ENCODE data around the gene S100A13. TPM values are rescaled to one million over a fixed set of nuclear protein-coding genes. Genes with fewer than 3 reads are reported as not detected.

Gene S100A13
- polyA plus RNA-seq, 1 experiment = 313 TPM

DNA sequence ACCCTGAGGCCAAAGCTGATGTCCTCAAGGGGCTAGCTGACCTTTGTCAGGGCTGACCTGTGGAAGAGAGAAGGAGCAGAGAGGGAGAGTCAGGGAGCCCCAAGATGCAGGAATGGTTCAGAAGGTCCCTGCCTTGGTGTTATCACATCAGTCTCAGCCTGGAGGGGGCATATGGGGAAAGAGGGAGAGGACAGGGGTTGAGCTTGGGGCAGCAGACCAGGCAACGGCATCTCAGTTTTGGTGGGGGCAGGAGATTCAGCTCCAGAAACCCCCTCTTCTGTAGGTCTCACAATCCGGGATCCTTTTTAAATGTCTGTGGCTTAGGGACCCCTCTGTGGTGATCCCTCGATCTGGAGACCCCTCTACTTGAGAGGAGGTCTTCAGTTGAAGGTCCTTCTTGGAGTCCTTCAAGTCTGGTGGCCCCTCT lies 815 bp downstream of the S100A13 start:
- H3K27me3 ChIP-seq (ENCODE audit: control insufficient read depth, insufficient read depth, low read length) = no peaks in the 10 kb centered on the region
- H3K4me3 ChIP-seq (ENCODE audit: low read depth, low read length) = peak overlapping the region; percentile 57
- no peak for TF ChIP-seq CTCF (IDR thresholded peaks at IDR 0.05; ENCODE audit: insufficient read depth, low read depth, low read length)
- H3K36me3 ChIP-seq (ENCODE audit: control insufficient read depth, insufficient read depth, low read length) = peaks cover 10% of the 10 kb centered on the region
- ChIA-PET CTCF (interaction anchor here (1.0 to 9.0 kb wide), 12 partner anchors 12 to 145 kb away, joined by 3 to 148 read pairs (median 6); partner anchors contain the start of genes S100A14 and S100A16), POLR2A (interaction anchor here (0.6 to 2.2 kb wide), 7 partner anchors 9 to 93 kb away, joined by 3 to 20 read pairs (median 3); partner anchors contain the start of gene S100A16)
- no peak for DNase-seq (ENCODE audit: low read depth)

DNA sequence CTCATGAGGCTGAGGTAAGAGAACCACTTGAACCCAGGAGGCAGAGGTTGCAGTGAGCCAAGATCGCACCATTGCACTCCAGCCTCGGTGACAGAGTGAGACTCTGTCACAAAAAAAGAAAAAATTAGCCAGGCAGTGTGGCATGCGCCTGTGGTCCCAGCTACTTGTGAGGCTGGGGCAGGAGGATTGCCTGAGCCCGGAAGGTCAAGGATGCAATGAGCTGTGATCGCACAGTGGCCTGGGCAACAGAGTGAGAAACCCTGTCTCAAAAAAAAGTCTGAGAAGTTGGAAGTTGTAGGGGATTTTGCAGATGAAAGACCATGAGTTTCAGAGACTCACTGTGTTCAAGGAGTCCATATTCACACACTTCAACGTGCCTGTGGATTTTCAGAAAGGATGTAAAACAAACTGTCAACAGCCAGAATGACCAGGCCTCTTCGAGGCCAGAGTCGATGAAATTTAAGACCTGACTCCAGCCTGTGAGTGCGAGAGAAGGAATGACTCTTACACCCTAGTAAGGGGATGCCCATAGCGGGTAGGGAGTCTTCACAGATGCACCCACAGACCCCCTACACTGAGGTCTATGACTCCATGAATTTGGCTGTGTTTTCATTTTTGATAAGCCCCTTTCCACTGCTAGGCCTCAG lies 2.2 kb downstream of the S100A13 start:
- no peak for TF ChIP-seq CTCF (IDR thresholded peaks at IDR 0.05; ENCODE audit: insufficient read depth, low read depth, low read length)
- ChIA-PET POLR2A (no interaction called here), CTCF (interaction anchor here (0.6 to 9.0 kb wide), 6 partner anchors 9 to 100 kb away, joined by 3 to 148 read pairs (median 12); partner anchors contain the start of genes CHTOP, S100A14 and S100A16)
- Histone ChIP-seq H3K4me3 (ENCODE audit: low read depth, low read length) (no peak overlapping the region), H3K27me3 (ENCODE audit: control insufficient read depth, insufficient read depth, low read length) (no peaks in the 10 kb centered on the region), H3K36me3 (ENCODE audit: control insufficient read depth, insufficient read depth, low read length) (peaks cover 10% of the 10 kb centered on the region)
- no peak for DNase-seq (ENCODE audit: low read depth)

DNA sequence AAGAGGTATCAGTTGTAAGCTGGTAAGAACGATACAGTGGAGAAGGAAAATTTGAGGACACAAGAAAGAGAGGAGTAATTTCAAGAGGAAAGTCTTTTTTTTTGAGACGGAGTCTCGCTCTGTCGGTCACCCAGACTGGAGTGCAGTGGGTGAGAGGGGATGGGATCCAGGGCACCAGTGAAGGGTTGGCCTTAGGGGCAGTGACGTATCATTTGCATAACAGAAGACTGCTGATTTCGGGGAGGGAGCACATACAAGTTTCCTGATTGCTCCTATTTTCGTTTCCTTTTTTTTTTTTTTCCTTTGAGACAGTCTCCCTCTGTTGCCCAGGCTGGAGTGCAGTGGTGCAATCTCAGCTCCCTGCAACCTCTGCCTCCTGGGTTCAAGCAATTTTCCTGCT lies 4.2 kb downstream of the S100A13 start:
- DNase-seq (ENCODE audit: low read depth) = no peak
- H3K27me3 ChIP-seq (ENCODE audit: control insufficient read depth, insufficient read depth, low read length) = no peaks in the 10 kb centered on the region
- no peak for TF ChIP-seq CTCF (IDR thresholded peaks at IDR 0.05; ENCODE audit: insufficient read depth, low read depth, low read length)
- no peak overlapping the region for H3K4me3 ChIP-seq (ENCODE audit: low read depth, low read length)
- peaks cover 11% of the 10 kb centered on the region for H3K36me3 ChIP-seq (ENCODE audit: control insufficient read depth, insufficient read depth, low read length)
- POLR2A ChIA-PET = no interaction called here
- CTCF ChIA-PET = interaction anchor here (1.1 to 9.0 kb wide), 2 partner anchors 8 to 51 kb away, joined by 9 to 148 read pairs; partner anchors contain the start of genes S100A14 and S100A16

GRCh38 chr1:153619171-153619570 lies 8.1 kb downstream of the S100A13 start:
- CTCF ChIA-PET = interaction anchor here (1.1 to 11.6 kb wide), 10 partner anchors 8 to 108 kb away, joined by 3 to 194 read pairs (median 18); partner anchors contain the start of genes CHTOP, S100A1, S100A13 and S100A2
- POLR2A ChIA-PET = no interaction called here
- no peak for DNase-seq (ENCODE audit: low read depth)
- H3K4me3 ChIP-seq (ENCODE audit: low read depth, low read length) = no peak overlapping the region
- TF ChIP-seq CTCF (IDR thresholded peaks at IDR 0.05; ENCODE audit: insufficient read depth, low read depth, low read length) = no peak
- H3K36me3 ChIP-seq (ENCODE audit: control insufficient read depth, insufficient read depth, low read length) = peaks cover 7% of the 10 kb centered on the region
- no peaks in the 10 kb centered on the region for H3K27me3 ChIP-seq (ENCODE audit: control insufficient read depth, insufficient read depth, low read length)

DNA sequence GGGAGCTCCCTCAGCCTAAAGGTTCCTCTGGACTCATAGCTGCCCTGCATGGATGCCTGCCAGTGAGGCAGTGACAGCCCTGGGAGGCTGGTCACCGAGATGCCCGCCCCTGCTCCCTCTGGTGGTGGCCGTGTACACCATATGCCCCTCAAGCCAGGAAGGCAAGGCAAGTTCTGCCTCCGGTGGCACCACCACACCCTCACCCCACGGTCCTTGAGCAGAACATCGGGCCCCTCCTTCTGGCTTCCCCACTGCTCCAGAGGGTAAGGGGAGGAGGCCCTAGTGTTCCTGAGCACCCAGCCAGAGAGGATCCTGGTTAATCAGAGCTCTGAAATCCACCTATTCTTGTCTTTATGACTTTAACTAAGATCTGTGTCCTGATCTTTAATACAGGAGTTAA lies 9.6 kb downstream of the S100A13 start:
- ChIA-PET POLR2A (interaction anchor here (1.3 kb wide), 1 partner anchor 10 kb away, joined by 4 read pairs; the partner anchor contains the start of gene S100A13), CTCF (interaction anchor here (0.7 to 11.6 kb wide), 19 partner anchors 10 to 122 kb away, joined by 3 to 194 read pairs (median 7); partner anchors contain the start of genes CHTOP, S100A1, S100A13 and S100A6)
- no peak overlapping the region for H3K4me3 ChIP-seq (ENCODE audit: low read depth, low read length)
- DNase-seq (ENCODE audit: low read depth) = no peak
- no peaks in the 10 kb centered on the region for H3K27me3 ChIP-seq (ENCODE audit: control insufficient read depth, insufficient read depth, low read length)
- TF ChIP-seq CTCF (IDR thresholded peaks at IDR 0.05; ENCODE audit: insufficient read depth, low read depth, low read length) = peak; percentile 89
- peaks cover 4% of the 10 kb centered on the region for H3K36me3 ChIP-seq (ENCODE audit: control insufficient read depth, insufficient read depth, low read length)

Measured in BJ (cell line).